Measurements from ENCODE around the gene DNHD1.

- TF ChIP-seq CTCF (IDR thresholded peaks at IDR 0.05): no peak
- peak; percentile 42 for TF ChIP-seq POLR2AphosphoS5 (IDR thresholded peaks at IDR 0.05)
Observed at GRCh38 chr11:6587360-6587953, 90.4 kb downstream of the DNHD1 start.

All from prostate gland (tissue), 2 donors.